Activated B cell treated with CpG ODN at 0.5 μM for 24 hours (primary cell): Measurements from ENCODE around the gene MAMLD1. TPM values are rescaled to one million over a fixed set of nuclear protein-coding genes. Genes with fewer than 3 reads are reported as not detected.

Experiments
- ATAC-seq: fragments of 200-7000 bp; cut with Tn5 transposase; one replicate; pipeline ENCODE4 v1.10.0; 2021; ENCODE audit warnings: low read depth, mild to moderate bottlenecking, moderate library complexity
- CTCF ChIA-PET: fragments of 350-600 bp; sonication (Branson Sonifier 250); formaldehyde crosslinking; loops from one replicate; lab custom pipeline; 2021; ENCODE audit warnings: antibody characterized with exemption; lab: Charles Lee
- POLR2A ChIA-PET: fragments of 350-600 bp; sonication (Branson Sonifier 250); formaldehyde crosslinking; loops from one replicate; lab custom pipeline; 2021; ENCODE audit warnings: antibody characterized with exemption; lab: Charles Lee
- DNase-seq: peaks from one replicate; pipeline ENCODE4 v3.0.0; 2022
- H3K27ac Mint-ChIP-seq: one replicate; pipeline ENCODE4 v1.8.0; 2020; ENCODE audit warnings: mixed read lengths
- H3K27me3 Mint-ChIP-seq: one replicate; pipeline ENCODE4 v1.8.0; 2021; ENCODE audit warnings: mixed read lengths
- H3K36me3 Mint-ChIP-seq: one replicate; pipeline ENCODE4 v1.8.0; 2021; ENCODE audit warnings: low read depth, mixed read lengths
- H3K4me1 Mint-ChIP-seq: one replicate; pipeline ENCODE4 v1.8.0; 2021; ENCODE audit warnings: mixed read lengths
- H3K4me3 Mint-ChIP-seq: one replicate; pipeline ENCODE4 v1.8.0; 2020; ENCODE audit warnings: mild to moderate bottlenecking, mixed read lengths
- H3K9me3 Mint-ChIP-seq: one replicate; pipeline ENCODE4 v1.8.0; 2020; ENCODE audit warnings: mixed read lengths
- CTCF ChIP-seq: fragments of 200-600 bp; IDR thresholded peaks from one replicate; pipeline ENCODE4 v1.8.0; 2022; ENCODE audit warnings: antibody characterized with exemption, mild to moderate bottlenecking
- intact Hi-C: fragments of 100-400 bp; cut with micrococcal nuclease; formaldehyde crosslinking; loops from one replicate; pipeline ENCODE4 v1.15.1; 2024
- total RNA-seq: library from RNA; stranded (reverse); gene quantifications from 2 replicates; pipeline ENCODE4 v1.2.3, GENCODE V29; 2022

MAMLD1 gene
- total RNA-seq, 1 donor from 2014 or later: 1.2 TPM

- Mint-ChIP-seq H3K27ac (no peak overlapping the region), H3K27me3 (no peaks in the 10 kb centered on the region), H3K36me3 (no peaks in the 10 kb centered on the region), H3K4me3 (no peak overlapping the region), H3K4me1 (no peaks in the 10 kb centered on the region), H3K9me3 (no peaks in the 10 kb centered on the region)
- POLR2A ChIA-PET: no interaction called here
- intact Hi-C loops: no loop called here
- CTCF ChIA-PET: no interaction called here
- DNase-seq: no peak
- no peak for ATAC-seq
- TF ChIP-seq CTCF: no peak
Observed at GRCh38 chrX:150465326-150465725, 102.2 kb downstream of the MAMLD1 start.

- TF ChIP-seq CTCF: no peak
- Mint-ChIP-seq H3K36me3 (no peaks in the 10 kb centered on the region), H3K27ac (no peak overlapping the region), H3K4me1 (no peaks in the 10 kb centered on the region), H3K27me3 (no peaks in the 10 kb centered on the region), H3K4me3 (no peak overlapping the region), H3K9me3 (no peaks in the 10 kb centered on the region)
- intact Hi-C loops: no loop called here
- DNase-seq (no peak), ATAC-seq (no peak)
- ChIA-PET POLR2A (no interaction called here), CTCF (no interaction called here)
Observed at GRCh38 chrX:150465881-150466775, 103.0 kb downstream of the MAMLD1 start.

DNA sequence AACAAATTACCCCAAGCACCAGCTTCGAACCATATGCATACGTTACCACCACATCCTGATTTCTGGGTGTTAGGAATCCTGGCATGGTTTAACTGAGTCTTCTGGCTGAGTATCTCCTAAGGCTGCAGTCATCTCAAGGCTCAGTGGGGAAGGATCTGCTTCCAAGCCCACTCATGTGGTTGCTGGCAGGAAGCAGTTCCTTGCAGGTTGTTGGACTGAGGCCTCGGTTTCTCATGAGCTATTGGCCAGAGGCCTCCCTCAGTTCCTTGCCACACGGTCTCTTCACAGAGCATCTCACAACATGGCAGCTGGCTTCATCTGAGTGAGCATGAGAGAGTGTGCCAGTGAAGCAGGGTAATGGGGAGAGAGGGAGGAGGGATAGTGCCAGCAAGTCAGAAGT lies 109.2 kb downstream of the MAMLD1 start:
- no peaks in the 10 kb centered on the region for H3K36me3 Mint-ChIP-seq

GRCh38 chrX:150473371-150473770 lies 110.3 kb downstream of the MAMLD1 start:
- no peak for ATAC-seq
- intact Hi-C loops: no loop called here
- TF ChIP-seq CTCF: no peak
- H3K27ac Mint-ChIP-seq: no peak overlapping the region
- POLR2A ChIA-PET: no interaction called here
- no peaks in the 10 kb centered on the region for H3K36me3 Mint-ChIP-seq
- no peaks in the 10 kb centered on the region for H3K9me3 Mint-ChIP-seq
- H3K4me1 Mint-ChIP-seq: peaks cover 23% of the 10 kb centered on the region
- DNase-seq: no peak
- H3K4me3 Mint-ChIP-seq: no peak overlapping the region
- no peaks in the 10 kb centered on the region for H3K27me3 Mint-ChIP-seq
- CTCF ChIA-PET: no interaction called here

More for the DNA sequence above, 109.2 kb downstream of the MAMLD1 start:
- DNase-seq (no peak), ATAC-seq (no peak)
- ChIA-PET CTCF (no interaction called here), POLR2A (no interaction called here)
- no peak for TF ChIP-seq CTCF
- Mint-ChIP-seq H3K9me3 (no peaks in the 10 kb centered on the region), H3K27ac (no peak overlapping the region), H3K4me3 (no peak overlapping the region), H3K4me1 (peaks cover 12% of the 10 kb centered on the region), H3K27me3 (no peaks in the 10 kb centered on the region)
- intact Hi-C loops: no loop called here

- Mint-ChIP-seq H3K36me3 (no peaks in the 10 kb centered on the region), H3K4me3 (no peak overlapping the region), H3K27ac (no peak overlapping the region), H3K27me3 (no peaks in the 10 kb centered on the region), H3K4me1 (peaks cover 42% of the 10 kb centered on the region), H3K9me3 (no peaks in the 10 kb centered on the region)
- intact Hi-C loops: no loop called here
- ATAC-seq (no peak), DNase-seq (no peak)
- ChIA-PET CTCF (no interaction called here), POLR2A (no interaction called here)
- no peak for TF ChIP-seq CTCF
Observed at GRCh38 chrX:150475461-150475860, 112.3 kb downstream of the MAMLD1 start.
